HG02678 (cell line): ENCODE data around the gene TJAP1.
A peak's percentile ranks its signal among the peaks of the same experiment; 100 is the strongest.

Source experiments
- ATAC-seq: cut with Tn5 transposase; IDR thresholded peaks from one replicate; pipeline ENCODE4 v1.9.1; 2021; ENCODE audit warnings: mild to moderate bottlenecking, moderate library complexity; ENCODE audit not compliant: unreplicated experiment

The TJAP1 gene

GRCh38 chr6:43477235-43478007 is at the start of gene TJAP1:
TSS of gene TJAP1 (plus strand) at chr6:43477570. CDS start at chr6:43499002, 21,432 bp downstream.
- peak; percentile 94 for ATAC-seq

- ATAC-seq = no peak
Observed at GRCh38 chr6:43428112-43428570, 49.2 kb upstream of the TJAP1 start.

GRCh38 chr6:43428874-43429273 is 48.5 kb upstream of the TJAP1 start:
- ATAC-seq = no peak

- ATAC-seq = no peak
Observed at GRCh38 chr6:43432009-43432945, 45.1 kb upstream of the TJAP1 start.

GRCh38 chr6:43433148-43433547 is 44.2 kb upstream of the TJAP1 start:
- ATAC-seq = no peak

GRCh38 chr6:43434001-43434840 is 43.1 kb upstream of the TJAP1 start:
- ATAC-seq = no peak

GRCh38 chr6:43434943-43435342 is 42.4 kb upstream of the TJAP1 start:
- ATAC-seq = no peak

- ATAC-seq = no peak
Observed at GRCh38 chr6:43435682-43436437, 41.5 kb upstream of the TJAP1 start.

GRCh38 chr6:43436577-43437282 is 40.6 kb upstream of the TJAP1 start:
- ATAC-seq = no peak

GRCh38 chr6:43437700-43438099 is 39.7 kb upstream of the TJAP1 start:
- no peak for ATAC-seq

- no peak for ATAC-seq
Observed at GRCh38 chr6:43442935-43443334, 34.4 kb upstream of the TJAP1 start.

GRCh38 chr6:43444036-43444435 is 33.3 kb upstream of the TJAP1 start:
- no peak for ATAC-seq

GRCh38 chr6:43444582-43444981 is 32.8 kb upstream of the TJAP1 start:
- no peak for ATAC-seq

GRCh38 chr6:43445576-43445975 is 31.8 kb upstream of the TJAP1 start:
- no peak for ATAC-seq

GRCh38 chr6:43447604-43448003 is 29.8 kb upstream of the TJAP1 start:
- no peak for ATAC-seq

GRCh38 chr6:43448916-43449315 is 28.5 kb upstream of the TJAP1 start:
- no peak for ATAC-seq

GRCh38 chr6:43450699-43451131 is 26.7 kb upstream of the TJAP1 start:
- ATAC-seq = no peak

- no peak for ATAC-seq
Observed at GRCh38 chr6:43451348-43451747, 26.0 kb upstream of the TJAP1 start.

- ATAC-seq = no peak
Observed at GRCh38 chr6:43451939-43452338, 25.4 kb upstream of the TJAP1 start.
